Spleen (tissue), 11 donors: Measurements from ENCODE around the gene YIPF2. TPM values are rescaled to one million over a fixed set of nuclear protein-coding genes. Genes with fewer than 3 reads are reported as not detected.
A peak's percentile ranks its signal among the peaks of the same experiment; 100 is the strongest.

Source experiments
- DNase-seq: peaks from one replicate; pipeline ENCODE4 v3.0.0-alpha.2; 2020
- H3K27ac ChIP-seq, 8 donors: fragments of 200-600 bp; sonication (generic) in 7 of 8; 1 replicate in 4 of 8; 2 replicates in 4 of 8; pipeline versions ENCODE4 v1.5.0 to v1.8.0; 2016 to 2021; ENCODE audit warnings: inconsistent platforms in 4 of 8, mild to moderate bottlenecking in 4 of 8, moderate library complexity in 1 of 8
- H3K27me3 ChIP-seq, 7 donors: fragments of 200-600 bp; sonication (generic) in 6 of 7; replicated peaks in 1 of 7; 1 replicate in 4 of 7; 2 replicates in 3 of 7; pipeline versions ENCODE4 v1.5.0 to v1.8.0; 2016 to 2021; ENCODE audit warnings: inconsistent platforms in 3 of 7, mild to moderate bottlenecking in 1 of 7
- H3K36me3 ChIP-seq, 6 donors: fragments of 200-600 bp; sonication (generic) in 5 of 6; 1 replicate in 4 of 6; 2 replicates in 2 of 6; pipeline versions ENCODE4 v1.5.0 to v1.8.0; 2016 to 2021; ENCODE audit warnings: inconsistent platforms in 2 of 6
- H3K4me1 ChIP-seq, 6 donors: fragments of 200-600 bp; sonication (generic) in 5 of 6; 1 replicate in 3 of 6; 2 replicates in 3 of 6; pipeline versions ENCODE4 v1.5.0 to v1.8.0; 2016 to 2021; ENCODE audit warnings: inconsistent platforms in 3 of 6
- H3K4me3 ChIP-seq, 8 donors: fragments of 200-600 bp; sonication (generic) in 7 of 8; 1 replicate in 4 of 8; 2 replicates in 4 of 8; pipeline versions ENCODE4 v1.5.0 to v1.8.0; 2016 to 2021; ENCODE audit warnings: inconsistent platforms in 4 of 8, mild to moderate bottlenecking in 4 of 8, moderate library complexity in 2 of 8
- H3K9me3 ChIP-seq, 8 donors: fragments of 200-600 bp; sonication (generic) in 7 of 8; 1 replicate in 4 of 8; 2 replicates in 4 of 8; pipeline versions ENCODE4 v1.5.0 to v1.8.0; 2016 to 2021; ENCODE audit warnings: inconsistent platforms in 4 of 8
- POLR2A ChIP-seq, 3 donors: fragments of 450-650 bp; IDR thresholded peaks; one replicate each; pipeline ENCODE4 v1.5.1; 2017; ENCODE audit warnings: antibody characterized with exemption in 3 of 3, mild to moderate bottlenecking in 1 of 3
- POLR2AphosphoS5 ChIP-seq, 3 donors: sonication (generic); formaldehyde crosslinking; IDR thresholded peaks; one replicate each; pipeline ENCODE4 v1.5.1; 2017; ENCODE audit warnings: antibody characterized with exemption in 3 of 3
- WGBS, 5 donors: extraction: QIAGEN DNeasy Blood & Tissue Kit in 3 of 5; methylation state at CpG; one replicate each; pipeline versions ENCODE4 v1.1.5 to v1.1.7; 2013 to 2018; 5-methylcytosine and 5-hydroxymethylcytosine counted together
- intact Hi-C: fragments of 100-400 bp; cut with DNase I; formaldehyde crosslinking; loops from one replicate; pipeline ENCODE4 v1.15.0; 2023; ENCODE audit warnings: low total_unique reads
- polyA plus RNA-seq, 3 donors: library from polyadenylated mRNA; stranded (reverse); fragments of 200-250 nt; gene quantifications; one replicate each; pipeline ENCODE4 v1.2.1, GENCODE V29; 2013
- total RNA-seq, 7 donors: library from RNA; depleted of rRNA in 3 of 7; stranded (reverse); fragments of >200 nt in 3 of 7; fragmentation: NEBNext Ultra II Directional in 4 of 7; extraction: Animal tissue kit (Norgen Biotek cat#: 25700) in 4 of 7; gene quantifications; one replicate each; pipeline versions ENCODE4 v1.1.0 to v1.2.1, GENCODE V29; 2016 to 2021
- TF ChIP-seq, protein P1 (sequence below), 11 experiments: fragments of 200-600 bp in 7 of 11; fragments of 450-650 bp in 4 of 11; sonication (generic) in 4 of 11; IDR thresholded peaks in 8 of 11; conservative IDR thresholded peaks in 3 of 11; 1 replicate in 7 of 11; 2 replicates in 4 of 11; pipeline versions ENCODE4 v1.4.0 to v1.8.0; 2016 to 2021; ENCODE audit warnings: antibody characterized with exemption in 11 of 11, inconsistent platforms in 4 of 11, mild to moderate bottlenecking in 1 of 11
- donor health status: healthy with polysubstance abuse.
- donor health status: DM: no; HTN: no; CAD: no; lungs with moderate emphysema.
- donor health status: DM: no; HTN: no; CAD: no.
- donor health status: Bipolar disorder and iron deficiency.
- donor health status: healthy.
- donor health status: DM: no; HTN: no; CAD: no.
- donor health status: DM: yes; HTN: yes; CAD: no.

The YIPF2 gene
- total and polyA plus RNA-seq, 10 donors, result 12.5 to 42.3 (median 27.6) TPM

DNA sequence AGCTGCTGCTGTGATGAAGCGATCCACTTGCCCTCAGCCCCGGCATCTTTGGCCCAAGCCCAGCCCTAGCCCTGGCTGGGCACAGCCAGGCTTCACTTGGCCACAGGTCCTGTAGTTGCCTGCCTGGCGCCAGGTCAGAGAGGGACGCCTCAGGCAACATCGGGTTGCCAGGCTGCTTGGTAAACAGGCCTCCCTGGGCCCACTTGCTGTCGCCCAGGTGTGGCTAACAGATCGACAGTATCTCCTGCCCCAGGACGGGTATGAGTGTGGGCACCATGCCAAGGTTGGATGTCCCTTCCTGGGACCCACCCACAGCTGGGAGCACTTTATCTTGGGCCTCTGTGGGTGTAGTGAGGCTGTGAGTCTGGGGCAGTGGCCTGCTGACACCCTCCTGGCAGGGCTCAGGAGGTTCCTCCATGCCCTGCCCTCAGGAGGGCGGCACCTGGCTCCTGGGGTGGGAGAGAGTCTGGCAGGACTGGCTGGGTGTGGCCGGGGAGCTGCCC is 29.2 kb downstream of the YIPF2 start:
- H3K4me3 ChIP-seq, result no peak overlapping the region
- H3K27ac ChIP-seq, result peak overlapping the region in 1 of 8 donors; percentile 1
- no peaks in the 10 kb centered on the region for H3K27me3 ChIP-seq
- H3K36me3 ChIP-seq, result peaks cover 0 to 4% (median 0%) of the 10 kb centered on the region in 6 donors
- peaks cover 6 to 36% (median 15%) of the 10 kb centered on the region in 6 donors for H3K4me1 ChIP-seq
- WGBS, 5 donors, result 81 to 93% (median 83%) methylated on average over 8 to 10 of the region's 10 CpGs
- TF ChIP-seq POLR2A (IDR thresholded peaks at IDR 0.05) (no peak), POLR2AphosphoS5 (IDR thresholded peaks at IDR 0.05) (no peak)
- TF ChIP-seq, protein P1, sequence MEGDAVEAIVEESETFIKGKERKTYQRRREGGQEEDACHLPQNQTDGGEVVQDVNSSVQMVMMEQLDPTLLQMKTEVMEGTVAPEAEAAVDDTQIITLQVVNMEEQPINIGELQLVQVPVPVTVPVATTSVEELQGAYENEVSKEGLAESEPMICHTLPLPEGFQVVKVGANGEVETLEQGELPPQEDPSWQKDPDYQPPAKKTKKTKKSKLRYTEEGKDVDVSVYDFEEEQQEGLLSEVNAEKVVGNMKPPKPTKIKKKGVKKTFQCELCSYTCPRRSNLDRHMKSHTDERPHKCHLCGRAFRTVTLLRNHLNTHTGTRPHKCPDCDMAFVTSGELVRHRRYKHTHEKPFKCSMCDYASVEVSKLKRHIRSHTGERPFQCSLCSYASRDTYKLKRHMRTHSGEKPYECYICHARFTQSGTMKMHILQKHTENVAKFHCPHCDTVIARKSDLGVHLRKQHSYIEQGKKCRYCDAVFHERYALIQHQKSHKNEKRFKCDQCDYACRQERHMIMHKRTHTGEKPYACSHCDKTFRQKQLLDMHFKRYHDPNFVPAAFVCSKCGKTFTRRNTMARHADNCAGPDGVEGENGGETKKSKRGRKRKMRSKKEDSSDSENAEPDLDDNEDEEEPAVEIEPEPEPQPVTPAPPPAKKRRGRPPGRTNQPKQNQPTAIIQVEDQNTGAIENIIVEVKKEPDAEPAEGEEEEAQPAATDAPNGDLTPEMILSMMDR (IDR thresholded peaks at IDR 0.05 in 8 of 11, conservative IDR thresholded peaks at IDR 0.05 in 3 of 11), result no peak
- intact Hi-C loops, result no loop called here
- DNase-seq, result no peak
- peaks cover 0 to 10% (median 6%) of the 10 kb centered on the region in 8 donors for H3K9me3 ChIP-seq

DNA sequence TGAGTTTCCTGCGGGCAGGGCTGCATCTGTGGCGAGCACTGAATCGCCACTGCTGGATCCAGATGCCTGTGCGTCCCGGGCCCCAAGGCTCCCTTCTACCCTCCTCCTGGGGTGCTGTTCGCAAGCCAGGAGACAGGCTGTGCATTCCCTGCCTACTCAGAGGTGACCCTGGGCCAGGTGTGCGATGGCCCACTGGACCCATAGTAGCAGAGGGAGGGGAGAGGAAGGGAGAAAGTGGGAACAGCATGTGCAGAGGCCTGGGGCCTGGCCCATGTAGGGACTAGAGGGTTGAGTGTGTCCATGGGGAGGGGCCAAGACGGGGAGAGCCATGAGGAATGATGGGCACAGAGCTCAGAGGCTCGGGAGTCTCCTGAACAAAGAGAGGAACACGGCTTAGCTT is 29.8 kb downstream of the YIPF2 start:
- H3K9me3 ChIP-seq, result peaks cover 0 to 10% (median 6%) of the 10 kb centered on the region in 8 donors
- TF ChIP-seq, protein P1 (IDR thresholded peaks at IDR 0.05 in 8 of 11, conservative IDR thresholded peaks at IDR 0.05 in 3 of 11), result no peak
- TF ChIP-seq POLR2A (IDR thresholded peaks at IDR 0.05), result no peak
- DNase-seq, result no peak
- no peak overlapping the region for H3K27ac ChIP-seq
- H3K27me3 ChIP-seq, result no peaks in the 10 kb centered on the region
- H3K36me3 ChIP-seq, result peaks cover 0 to 6% (median 0%) of the 10 kb centered on the region in 6 donors
- 81 to 86% (median 83%) methylated on average over 10 of the region's 10 CpGs for WGBS, 5 donors
- peaks cover 6 to 36% (median 15%) of the 10 kb centered on the region in 6 donors for H3K4me1 ChIP-seq
- no peak overlapping the region for H3K4me3 ChIP-seq
- intact Hi-C loops, result no loop called here

DNA sequence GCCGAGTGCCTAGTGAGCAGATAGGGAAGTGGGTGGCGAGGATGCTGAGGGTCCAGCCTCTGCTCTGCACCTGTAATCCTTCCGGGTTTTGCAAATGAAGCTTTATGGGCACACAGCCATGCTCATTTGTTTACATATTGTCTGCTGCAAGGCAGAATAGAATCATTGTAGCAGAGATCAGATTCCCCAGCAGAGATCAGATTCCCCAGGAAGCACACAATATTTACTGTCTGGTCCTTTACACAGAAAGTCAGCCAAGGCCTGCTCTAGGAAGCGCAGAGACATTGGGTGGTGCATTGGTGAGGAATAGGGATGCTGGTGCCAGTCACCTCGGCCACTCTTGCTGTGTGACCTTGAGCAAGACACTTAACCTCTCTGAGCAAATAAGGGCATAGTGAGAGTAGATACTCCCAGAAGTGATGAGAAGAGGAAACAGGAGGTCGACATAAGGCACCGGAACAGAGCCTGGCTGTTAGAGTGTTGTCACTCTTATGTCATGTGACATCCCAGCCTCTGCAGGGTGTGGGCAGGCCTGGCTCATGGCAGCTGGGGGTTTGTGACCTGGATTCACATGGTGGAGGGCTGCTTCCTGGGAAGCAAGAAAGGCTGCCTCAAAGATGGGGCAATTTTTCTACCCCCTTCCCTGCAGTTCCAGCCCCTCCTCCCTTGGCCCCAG is 31.4 kb downstream of the YIPF2 start:
- H3K36me3 ChIP-seq, result peaks cover 0 to 5% (median 0%) of the 10 kb centered on the region in 6 donors
- WGBS, 5 donors, result 47 to 58% (median 54%) methylated on average over 7 of the region's 7 CpGs
- peaks cover 6 to 36% (median 15%) of the 10 kb centered on the region in 6 donors for H3K4me1 ChIP-seq
- no peak for DNase-seq
- intact Hi-C loops, result no loop called here
- H3K27ac ChIP-seq, result peak overlapping the region in 5 of 8 donors; percentile 6 to 60 (median 27)
- H3K27me3 ChIP-seq, result no peaks in the 10 kb centered on the region
- no peaks in the 10 kb centered on the region for H3K9me3 ChIP-seq
- H3K4me3 ChIP-seq, result no peak overlapping the region
- TF ChIP-seq POLR2A (IDR thresholded peaks at IDR 0.05) (no peak), POLR2AphosphoS5 (IDR thresholded peaks at IDR 0.05) (peak in 2 of 3 donors; percentile 34 to 48)
- TF ChIP-seq, protein P1 (IDR thresholded peaks at IDR 0.05 in 8 of 11, conservative IDR thresholded peaks at IDR 0.05 in 3 of 11), result no peak

DNA sequence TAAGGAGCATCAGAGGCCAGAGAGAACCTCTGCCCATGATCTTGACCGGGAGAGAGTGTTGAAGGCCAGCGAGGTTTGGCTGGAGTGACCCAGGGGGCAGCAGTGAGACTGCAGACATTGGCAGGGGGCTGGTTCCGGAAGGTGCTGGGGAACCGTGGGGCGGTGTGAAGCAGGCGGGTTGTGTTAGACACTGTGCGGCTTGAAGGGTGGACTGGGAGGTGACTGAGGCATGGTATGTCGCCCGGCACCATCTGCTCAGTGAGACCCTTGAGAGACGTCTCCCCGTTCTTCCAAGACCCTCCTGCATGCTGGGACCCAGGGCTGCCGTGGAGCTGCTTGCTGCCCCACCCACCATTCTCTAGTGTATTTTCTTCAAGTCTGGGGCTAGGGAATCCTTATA is 32.5 kb downstream of the YIPF2 start:
- Histone ChIP-seq H3K27ac (peak overlapping the region in 1 of 8 donors; percentile 50), H3K9me3 (no peaks in the 10 kb centered on the region), H3K27me3 (no peaks in the 10 kb centered on the region), H3K4me1 (peaks cover 6 to 37% (median 15%) of the 10 kb centered on the region in 6 donors), H3K4me3 (no peak overlapping the region), H3K36me3 (peaks cover 0 to 5% (median 0%) of the 10 kb centered on the region in 6 donors)
- TF ChIP-seq, protein P1 (IDR thresholded peaks at IDR 0.05 in 8 of 11, conservative IDR thresholded peaks at IDR 0.05 in 3 of 11), result no peak
- TF ChIP-seq POLR2AphosphoS5 (IDR thresholded peaks at IDR 0.05), result peak in 1 of 3 donors; percentile 11
- TF ChIP-seq POLR2A (IDR thresholded peaks at IDR 0.05), result no peak
- intact Hi-C loops, result no loop called here
- 82 to 93% (median 91%) methylated on average over 12 of the region's 12 CpGs for WGBS, 5 donors
- DNase-seq, result no peak
